Measurements from ENCODE around the gene NT5C.
"Not testable (repeated sequence)": the region's sequence is repeated elsewhere in the genome, so short reads cannot be mapped to it uniquely, and the experiment has no call there.

Gene NT5C
- 44.7 to 77.7 reads per million in 2 donors for total RNA-seq

GRCh38 chr17:75131278-75132017, at the start of gene NT5C:
TSS of gene NT5C (minus strand) at chr17:75131742. CDS start at chr17:75131707, 35 bp downstream.
- peak; percentile 51 for DNase-seq

GRCh38 chr17:75181110-75181509, 49.6 kb upstream of the NT5C start:
- no peak for DNase-seq

GRCh38 chr17:75178453-75178852, 46.9 kb upstream of the NT5C start:
- DNase-seq = no peak

- no peak for DNase-seq
Measured at GRCh38 chr17:75176625-75177024, 45.1 kb upstream of the NT5C start.

DNA sequence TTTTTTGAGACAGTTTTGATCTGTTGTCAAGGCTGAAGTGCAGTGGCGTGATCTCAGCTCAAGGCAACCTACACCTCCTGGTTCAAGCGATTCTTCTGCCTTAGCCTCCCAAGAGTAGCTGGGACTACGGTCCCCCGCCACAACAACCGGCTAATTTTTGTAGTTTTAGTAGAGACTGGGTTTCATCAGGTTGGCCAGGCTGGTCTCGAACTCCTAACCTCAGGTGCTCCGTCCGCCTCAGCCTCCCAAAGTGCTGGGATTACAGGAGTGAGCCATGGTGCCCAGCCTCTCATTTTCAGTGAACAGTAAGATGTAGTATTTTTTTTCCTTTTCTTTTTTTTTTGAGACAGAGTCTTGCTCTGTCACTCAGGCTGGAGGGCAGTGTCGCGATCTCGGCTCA, 43.5 kb upstream of the NT5C start:
- DNase-seq = no peak

DNA sequence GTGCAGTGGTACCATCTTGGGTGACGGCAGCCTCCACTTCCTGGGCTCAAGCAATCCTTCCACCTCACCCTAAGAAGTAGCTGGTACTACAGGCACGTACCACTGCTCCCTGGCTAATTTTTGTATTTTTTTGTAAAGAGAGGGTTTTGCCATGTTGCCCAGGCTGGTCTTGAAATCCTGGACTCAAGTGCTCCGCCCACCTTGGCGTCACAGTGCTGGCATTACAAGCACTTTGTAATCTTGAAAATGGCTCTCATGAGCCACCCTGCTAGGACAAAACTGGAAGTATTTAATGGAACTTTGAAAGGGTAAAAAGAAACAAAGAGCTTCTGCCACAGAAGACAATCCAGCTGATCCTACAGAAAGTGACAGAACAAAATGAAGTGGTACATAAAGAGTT, 42.0 kb upstream of the NT5C start:
- no peak for DNase-seq

DNA sequence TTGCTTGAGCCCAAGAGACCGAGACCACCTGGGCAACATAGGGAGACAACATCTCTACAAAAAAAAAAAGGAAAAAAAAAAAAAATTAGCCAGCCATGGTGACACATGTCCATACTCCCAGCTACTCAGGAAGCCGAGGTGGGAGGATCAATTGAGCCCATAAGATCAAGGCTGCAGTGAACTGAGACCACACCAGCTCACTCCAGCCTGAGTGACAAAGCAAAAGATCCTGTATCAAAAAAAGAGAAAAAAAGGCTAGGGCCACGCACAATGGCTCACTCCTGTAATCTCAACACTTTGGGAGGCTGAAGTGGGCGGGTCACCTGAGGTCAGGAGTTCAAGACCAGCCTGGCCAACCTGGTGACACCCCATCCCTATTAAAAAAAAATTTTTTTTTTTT, 37.5 kb upstream of the NT5C start:
- DNase-seq = no peak

- DNase-seq = not testable (repeated sequence)
Measured at GRCh38 chr17:75164606-75165005, 33.1 kb upstream of the NT5C start.

GRCh38 chr17:75163074-75163473, 31.5 kb upstream of the NT5C start:
- no peak for DNase-seq

DNA sequence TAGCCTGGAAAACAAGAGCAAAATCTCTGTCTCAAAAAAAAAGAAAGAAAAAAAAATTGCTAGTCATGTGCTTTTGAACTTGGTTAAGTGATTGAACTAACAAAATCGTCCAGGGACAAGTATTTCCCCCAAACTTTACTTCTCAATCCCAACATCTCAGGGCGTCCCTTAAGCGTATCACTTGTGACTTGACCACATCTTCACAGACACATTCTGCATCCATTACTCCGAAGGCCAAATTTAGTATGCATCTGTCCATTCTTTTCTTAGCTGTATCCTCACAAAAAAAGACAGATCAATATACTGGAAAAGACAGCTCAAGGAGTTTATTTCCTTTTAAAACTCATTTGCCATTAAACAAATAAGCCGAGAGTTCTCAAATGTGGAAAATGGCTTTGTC, 28.7 kb upstream of the NT5C start:
- DNase-seq = no peak

DNA sequence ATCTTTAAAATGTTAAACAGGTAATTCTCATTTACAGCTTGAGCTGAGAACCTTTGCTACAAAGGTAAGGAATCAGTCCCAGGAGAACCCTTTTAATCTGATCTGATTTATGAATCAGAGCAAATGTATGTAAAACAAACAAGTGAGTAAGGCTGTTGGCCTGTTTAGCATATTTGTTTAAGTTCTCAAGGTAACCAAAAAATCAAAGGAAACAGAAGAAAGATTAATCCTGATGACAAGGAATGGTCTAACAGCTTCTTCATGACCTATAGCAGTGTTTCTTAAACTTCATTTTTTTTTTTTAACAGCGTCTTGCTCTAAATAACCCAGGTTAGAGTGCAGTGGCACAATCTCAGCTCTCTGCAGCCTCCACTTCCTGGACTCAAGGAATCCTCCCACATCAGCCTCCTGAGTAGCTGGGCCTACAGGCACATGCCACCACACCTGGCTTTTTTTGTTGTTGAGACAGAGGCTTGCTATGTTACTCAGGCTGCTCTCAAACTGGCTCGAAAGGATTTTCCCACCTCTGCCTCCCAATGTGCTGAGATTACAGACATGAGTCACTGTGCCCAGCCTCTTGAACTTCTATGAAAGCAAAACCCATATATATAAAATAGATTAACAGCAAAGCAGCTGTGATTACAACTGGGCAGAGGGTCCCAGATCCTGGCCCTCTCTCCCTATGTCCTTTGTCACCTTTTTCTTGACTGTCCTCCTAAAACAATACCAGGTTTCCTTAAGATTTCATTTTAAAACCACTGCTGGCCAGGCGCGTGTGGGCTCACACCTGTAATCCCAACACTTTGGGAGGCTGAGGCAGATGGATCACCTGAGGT, 27.9 kb upstream of the NT5C start:
- DNase-seq = no peak

GRCh38 chr17:75158480-75158879, 26.9 kb upstream of the NT5C start:
- DNase-seq = not testable (repeated sequence)

GRCh38 chr17:75155191-75155601, 23.7 kb upstream of the NT5C start:
- no peak for DNase-seq

DNA sequence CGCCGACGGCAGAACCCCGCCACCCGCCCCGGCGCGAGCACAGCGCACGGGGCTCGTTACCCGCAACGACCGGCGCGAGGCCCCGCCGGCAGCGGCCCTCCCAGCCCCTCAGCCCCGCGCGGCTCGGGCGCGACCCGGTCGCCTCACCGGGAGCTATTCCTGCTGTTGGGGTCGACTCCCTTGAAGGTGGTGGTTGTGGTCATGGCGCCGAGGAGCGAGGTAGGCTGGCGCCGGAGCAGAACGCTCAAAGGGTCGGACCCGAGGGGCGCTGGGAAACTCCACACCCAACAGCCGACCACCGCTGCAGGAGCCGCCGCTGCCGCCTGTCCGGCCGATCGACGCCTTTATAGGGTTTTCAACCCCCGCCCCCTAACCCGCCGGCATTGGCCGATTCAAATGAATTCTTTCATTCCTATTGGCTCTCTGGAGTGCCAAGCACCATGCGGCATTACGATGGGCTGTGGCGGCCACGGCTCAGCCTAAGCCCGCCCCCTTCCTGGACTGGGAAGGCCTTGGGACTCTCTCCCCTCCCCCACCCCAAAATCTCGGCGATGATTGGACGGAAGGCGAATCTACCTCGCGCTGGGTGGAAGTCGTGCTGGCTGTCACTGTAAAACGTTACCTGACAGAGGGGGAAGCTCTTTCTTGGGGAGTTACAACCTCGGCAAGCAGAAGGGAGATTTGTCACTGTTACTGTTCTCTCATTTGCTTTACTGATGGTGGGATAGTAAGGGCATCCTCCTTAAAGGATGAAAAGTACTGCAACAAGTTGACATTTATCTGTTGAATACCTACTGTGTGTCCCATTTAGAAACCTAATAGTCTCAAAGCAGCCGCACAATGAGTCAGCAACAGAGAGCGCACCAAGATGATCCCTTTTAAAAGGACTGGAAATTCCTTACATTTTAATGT, 22.9 kb upstream of the NT5C start, which contains the start of gene JPT1:
TSS of gene JPT1 (minus strand) at position 318 of the 912 bp plus-strand sequence. CDS start at position 203, 115 bp downstream.
- DNase-seq = peak; percentile 79

GRCh38 chr17:75153780-75154194, 22.2 kb upstream of the NT5C start:
- no peak for DNase-seq

DNA sequence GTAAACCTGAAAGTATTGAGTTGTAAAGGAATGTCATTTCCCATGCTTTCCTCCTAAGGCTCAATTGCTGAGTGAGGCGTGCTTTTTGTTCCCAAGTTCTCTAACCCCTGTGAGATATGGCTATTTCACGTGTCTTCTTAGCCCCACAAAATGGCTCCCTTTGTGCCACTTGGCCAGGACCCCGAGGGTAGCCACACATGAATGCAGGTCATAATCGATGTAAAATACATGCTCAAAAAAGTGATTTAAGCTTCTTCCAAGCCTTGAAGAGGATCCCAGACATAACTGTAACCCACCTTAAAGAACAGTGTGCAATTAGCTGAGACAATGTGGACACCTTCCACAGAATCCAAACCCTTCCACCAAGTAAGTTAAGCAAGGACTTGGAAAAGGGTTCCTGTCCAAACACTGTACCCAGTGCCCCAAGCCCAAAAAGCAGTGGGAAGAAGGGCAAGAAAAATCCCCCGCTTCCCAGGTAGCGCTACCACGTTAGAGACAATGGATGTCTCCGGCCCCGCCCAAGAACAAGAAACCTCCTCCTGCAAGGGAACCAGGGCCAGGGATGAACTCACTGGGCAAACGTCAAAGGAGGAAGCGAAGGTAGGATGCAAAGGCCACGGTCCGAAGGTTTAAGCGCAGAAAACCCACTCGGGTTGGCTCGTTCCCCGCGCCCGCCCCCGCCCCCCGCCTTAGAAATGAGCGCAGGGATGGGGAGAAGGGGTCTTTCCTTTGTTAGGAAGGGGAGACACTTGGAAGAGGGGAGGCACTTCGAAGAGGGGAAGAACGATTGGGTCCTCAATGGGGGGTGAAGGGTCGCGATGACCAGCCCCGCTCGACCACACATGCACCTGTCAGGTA, 21.6 kb upstream of the NT5C start:
- DNase-seq = no peak

GRCh38 chr17:75152523-75152921, 21.0 kb upstream of the NT5C start:
- no peak for DNase-seq

- no peak for DNase-seq
Measured at GRCh38 chr17:75151930-75152329, 20.4 kb upstream of the NT5C start.

DNA sequence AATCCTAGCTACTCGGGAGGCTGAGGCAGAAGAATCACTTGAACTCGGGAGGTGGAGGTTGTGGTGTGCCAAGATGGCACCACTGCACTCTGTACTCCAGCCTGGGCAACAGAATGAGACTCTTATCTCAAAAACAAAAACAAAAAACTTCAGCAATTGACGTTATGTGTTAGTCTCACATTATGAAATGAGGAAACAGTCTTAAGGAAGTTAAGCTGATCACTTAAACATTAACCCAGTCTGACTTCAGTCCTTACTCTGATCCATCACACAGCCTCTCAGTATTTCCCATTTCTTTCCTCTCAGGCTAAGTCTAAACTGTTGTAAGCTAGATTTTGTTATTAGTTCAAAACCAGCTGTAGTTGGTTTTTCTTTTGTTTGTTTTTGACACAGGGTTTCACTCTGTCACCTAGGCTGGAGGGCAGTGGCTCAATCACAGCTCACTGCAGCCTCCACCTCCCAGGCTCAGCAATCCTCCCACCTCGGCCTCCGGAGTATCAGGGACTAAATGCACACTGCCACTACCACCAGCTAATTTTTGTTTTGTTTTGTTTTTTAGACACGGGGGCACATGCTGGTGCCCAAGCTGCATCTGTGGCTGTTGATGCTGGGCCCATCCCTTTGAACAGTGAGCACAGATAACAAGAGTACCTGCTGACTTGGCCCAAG, 16.5 kb upstream of the NT5C start:
- no peak for DNase-seq

DNA sequence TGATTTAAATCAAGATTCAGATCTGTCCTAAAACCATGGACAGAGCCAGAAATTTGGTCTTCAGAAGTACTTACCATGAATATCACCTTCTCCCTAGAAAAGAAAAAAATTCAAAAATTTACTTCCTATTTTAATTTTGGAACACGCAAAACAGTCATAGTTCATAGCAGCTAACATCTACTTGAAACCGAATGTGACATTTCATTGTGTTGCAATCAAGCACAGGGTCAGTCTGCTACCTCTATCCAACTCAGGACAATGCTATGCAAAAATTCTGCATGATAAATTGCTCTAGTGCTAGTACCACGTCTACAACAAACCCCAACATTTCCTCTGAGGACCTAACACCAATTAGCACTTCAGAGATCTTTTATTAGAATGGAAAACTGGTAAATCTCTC, 15.1 kb upstream of the NT5C start:
- DNase-seq = no peak

- DNase-seq = no peak
Measured at GRCh38 chr17:75144816-75145512, 13.4 kb upstream of the NT5C start.

Data from activated gamma-delta T cell (primary cell).